GM03348 (cell line): ENCODE results near the gene C10orf90.
A peak's percentile ranks its signal among the peaks of the same experiment; 100 is the strongest.

Source experiments
- DNase-seq: peaks from one replicate; pipeline ENCODE4 v3.0.0; 2012; ENCODE audit warnings: low spot score

C10orf90 gene

DNA sequence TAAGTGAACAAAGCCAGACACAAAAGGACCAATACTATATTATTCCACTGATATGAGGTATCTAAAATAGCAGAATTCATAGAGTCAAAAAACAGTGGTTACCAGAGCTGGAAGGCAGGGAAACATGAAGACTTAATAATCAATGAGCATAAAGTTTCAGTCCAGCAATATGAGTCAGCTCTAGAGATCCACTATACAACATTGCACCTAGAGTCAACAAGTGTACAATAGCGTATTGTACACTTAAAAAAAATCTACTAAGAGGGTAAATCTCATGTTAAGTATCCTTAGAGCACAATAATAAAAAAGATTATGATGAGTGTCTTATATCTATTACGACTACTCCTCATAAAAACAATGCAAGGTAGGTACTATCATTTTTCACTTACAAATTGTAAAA lies 36.1 kb downstream of the C10orf90 start:
- DNase-seq, result no peak

DNA sequence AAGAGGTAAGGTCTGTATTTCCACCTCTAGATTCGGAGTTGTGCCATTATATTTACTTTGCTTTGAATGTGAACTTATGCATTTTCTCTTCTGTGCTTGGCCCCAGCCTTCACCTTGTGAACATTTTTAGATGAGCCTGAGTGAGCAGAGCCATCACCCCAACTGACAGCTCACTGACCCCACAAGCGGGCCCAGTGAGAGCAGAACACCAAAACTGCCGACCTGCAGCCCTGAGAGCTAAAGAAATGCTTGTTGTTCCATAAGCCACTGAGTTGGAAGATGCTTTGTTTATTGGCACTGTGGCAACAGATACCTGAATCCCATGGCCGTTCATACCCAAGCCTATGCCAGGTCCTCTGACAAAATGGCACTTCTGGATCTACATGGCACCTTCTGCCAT lies 37.8 kb downstream of the C10orf90 start:
- DNase-seq, result no peak

DNA sequence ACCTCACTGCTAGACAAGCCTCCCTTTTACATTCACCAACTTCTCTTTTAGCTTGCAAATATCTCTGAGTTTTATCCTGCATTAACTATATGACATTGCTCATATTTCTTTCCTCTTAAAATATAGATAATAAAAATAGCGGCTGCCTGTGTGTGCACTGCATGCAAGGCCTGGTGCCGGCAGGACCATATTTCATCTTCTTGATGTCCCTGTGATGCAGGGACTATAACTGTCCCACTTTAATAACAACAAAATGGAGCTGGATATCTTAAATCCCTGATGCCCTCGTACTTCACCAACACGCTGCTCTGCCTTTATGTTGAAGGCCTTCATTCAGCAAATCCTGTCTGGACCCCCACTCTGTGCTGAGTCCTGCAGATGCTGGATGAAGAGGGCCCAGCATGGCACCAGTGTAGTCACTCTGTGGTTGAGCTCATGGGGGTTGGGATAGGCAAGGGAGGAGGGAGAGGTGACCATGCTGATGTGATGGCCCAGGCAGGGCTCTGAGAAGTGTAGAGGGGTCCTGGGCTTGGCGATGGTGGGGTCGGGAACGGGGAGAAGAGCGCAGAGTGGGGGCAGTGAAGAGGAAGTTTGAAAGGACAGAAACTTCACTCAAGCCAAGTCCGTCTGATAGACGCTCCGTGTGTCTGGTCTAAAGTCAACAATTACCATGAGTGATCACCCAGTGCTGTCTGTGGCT lies 40.4 kb downstream of the C10orf90 start:
- DNase-seq, result no peak

DNA sequence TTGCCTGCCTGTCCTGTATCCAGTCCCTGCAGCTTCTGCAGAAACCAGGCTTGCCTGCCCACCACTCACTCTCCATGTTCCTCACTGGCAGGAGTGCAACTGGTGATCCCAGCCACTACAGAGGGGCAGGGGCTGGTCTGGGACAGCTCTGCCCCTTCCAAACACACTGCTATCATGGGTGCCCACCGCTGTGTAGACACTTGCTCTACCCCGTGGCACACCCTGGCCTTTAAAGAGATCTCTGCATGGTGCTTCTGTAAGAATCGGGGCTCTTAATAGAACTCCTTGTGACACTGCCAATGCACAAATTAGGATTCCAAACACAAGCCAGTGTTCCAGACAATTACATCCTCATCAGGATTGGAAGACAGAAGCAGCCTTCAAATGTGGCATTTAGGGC lies 41.7 kb downstream of the C10orf90 start:
- no peak for DNase-seq

DNA sequence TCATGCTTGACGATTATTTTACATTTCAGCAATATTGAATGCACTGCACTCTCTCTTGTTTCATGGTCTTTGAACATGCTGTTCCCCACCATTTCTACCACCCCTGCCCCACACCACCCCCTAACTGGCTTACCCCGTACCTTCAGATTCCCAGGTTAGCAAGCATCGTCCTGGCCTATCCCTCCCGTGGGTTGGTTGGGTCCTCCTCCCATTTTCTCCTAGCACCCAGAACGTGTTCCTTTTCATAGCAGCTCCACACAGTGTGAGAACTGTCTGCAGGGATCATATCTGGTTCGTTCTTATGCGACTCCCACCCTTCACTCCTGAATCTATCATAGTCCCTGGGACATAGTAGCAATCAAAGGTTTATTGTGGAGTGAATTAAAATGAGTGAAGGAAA lies 48.6 kb downstream of the C10orf90 start:
- no peak for DNase-seq

DNA sequence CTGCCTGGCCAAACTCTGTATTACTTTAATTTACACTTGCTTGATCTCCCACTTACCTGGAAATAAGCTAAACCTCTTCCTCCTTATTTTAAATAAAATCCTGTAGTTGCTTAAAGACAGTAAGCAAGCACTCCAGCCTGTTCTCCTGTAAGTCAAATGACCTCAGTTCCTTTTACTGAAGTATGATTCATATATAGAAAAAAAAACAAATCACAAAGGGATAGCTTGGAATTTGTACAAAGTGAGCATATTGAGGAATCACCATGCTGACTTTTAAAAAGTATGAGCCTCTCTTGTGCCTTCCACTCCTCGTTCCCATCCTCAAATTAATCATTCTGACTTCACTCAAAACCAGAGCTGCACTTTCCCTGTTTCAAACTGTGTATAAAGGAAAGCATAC lies 52.0 kb downstream of the C10orf90 start:
- DNase-seq, result no peak

DNA sequence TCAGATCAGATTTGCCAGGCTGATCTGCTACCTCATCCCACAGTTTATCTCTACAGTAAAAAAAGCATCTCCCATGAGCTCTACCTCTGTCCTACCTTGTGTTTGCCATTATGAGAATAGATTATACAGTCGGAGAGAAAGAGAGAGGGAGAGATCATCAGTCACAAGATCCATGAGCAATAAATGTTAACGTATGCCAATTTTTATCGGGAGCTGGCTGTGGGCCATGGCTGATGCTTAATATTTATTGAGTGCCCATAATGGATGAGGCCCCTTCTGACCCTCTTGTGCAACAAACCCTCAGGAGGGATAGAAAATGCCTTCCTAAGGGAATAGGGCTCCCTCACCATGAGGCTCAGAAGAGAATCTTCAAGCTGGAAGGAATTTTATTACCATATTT lies 52.8 kb downstream of the C10orf90 start:
- no peak for DNase-seq

DNA sequence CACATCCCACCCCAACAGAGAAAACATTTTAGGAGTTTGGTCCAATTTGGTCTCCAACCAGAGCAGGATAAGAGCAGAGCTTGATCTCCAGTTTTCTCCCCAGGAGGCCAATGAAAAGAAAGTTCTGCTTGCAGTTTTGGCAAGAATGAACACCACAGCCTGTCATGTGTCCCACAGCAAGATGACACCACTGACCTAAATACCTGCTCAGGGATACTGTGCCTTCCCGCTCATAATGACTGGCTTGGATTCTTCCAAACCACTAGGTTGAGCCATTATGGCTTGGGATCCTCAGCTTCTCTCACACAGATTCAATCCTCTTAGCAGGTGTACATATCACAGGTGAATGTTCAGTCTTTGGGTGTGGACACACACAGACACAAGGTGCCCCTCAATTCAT lies 53.3 kb downstream of the C10orf90 start:
- no peak for DNase-seq

DNA sequence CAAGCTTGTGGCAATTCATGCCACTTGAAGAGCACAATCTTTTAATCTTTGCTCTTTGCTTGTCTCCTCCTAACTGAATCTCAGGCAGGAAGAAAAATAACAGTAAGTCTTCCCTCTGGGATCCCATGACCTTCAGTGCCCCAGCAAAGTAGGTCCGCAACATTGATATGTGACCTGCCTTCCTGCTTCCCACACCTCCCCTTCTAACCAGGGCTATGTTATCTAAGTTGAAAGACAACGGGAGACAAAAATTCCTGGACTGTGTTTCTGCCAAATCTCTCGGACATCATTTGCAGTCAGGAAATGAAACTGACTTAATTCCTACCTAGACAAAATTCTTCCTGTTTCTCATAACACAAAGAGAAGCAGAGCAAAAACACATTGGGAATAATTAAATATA lies 53.8 kb downstream of the C10orf90 start:
- no peak for DNase-seq

DNA sequence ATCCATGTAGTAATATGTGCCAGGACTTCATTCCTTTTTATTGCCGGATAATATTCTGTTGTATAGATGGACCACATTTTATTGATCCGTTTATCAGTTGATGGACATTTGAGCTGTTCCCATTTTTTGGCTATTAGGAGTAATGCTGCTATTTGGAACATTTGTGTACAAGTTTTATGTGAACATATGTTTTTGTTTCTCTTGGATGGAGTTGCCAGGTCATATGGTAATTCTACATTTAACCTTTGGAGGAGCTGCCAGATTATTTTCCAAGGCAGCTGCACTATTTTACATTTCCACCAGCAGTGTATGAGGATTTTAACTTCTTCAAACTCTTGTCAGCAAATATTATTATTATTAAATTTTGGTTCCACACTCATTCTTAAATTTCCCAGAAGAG lies 59.2 kb downstream of the C10orf90 start:
- DNase-seq, result no peak

DNA sequence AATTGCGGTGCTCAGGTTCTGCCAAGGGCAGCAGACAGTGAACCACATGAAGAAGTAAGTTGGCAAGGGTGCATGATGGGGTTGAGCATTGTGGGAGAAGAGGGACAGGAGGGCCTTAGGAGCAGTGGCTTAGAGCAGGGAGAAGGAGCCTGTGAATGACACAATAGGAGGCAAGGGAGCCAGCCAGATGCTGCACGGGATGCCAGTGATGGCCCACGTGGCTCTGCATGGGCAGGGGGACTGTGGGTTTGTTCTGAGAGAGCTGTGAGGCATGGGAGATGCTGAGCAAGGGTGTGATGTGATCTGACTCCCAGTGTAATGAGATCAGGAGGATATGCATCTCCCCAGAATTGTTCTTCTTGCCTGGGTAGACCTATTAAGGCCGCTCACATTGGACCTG lies 60.9 kb downstream of the C10orf90 start:
- no peak for DNase-seq

DNA sequence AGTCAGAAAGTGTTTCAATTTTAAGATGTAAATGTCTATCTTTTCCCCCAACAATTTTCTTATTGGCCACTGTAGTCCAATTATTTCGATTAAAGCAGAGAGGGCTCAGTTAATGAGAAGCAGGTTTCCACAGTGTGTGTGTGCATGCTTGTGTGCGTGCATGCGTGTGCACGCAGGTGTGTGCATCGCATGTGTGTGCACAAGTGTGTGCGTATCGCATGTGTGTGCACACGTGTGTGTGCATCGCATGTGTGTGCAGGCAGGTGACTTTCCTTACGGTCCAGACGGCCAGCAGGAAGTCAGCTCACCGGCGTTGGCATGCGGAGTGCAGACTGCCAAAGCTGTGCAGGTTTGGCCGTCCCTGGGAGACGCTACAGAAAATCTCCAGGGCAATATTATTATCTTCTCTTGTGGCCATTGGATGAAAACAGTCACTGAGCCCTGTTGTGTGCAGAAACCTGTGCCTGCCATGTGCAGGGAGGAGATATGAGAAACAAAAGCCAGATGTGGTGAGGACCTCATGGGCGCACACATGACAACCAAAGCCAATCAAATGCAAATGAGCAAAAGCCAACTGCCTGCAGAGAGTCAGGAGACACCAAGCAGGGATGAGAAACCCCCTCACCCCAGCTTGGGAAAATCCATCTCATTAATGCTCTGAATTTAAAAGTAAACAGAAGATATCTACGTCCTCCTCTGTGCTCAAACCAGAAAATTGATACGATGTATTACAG lies 70.4 kb downstream of the C10orf90 start:
- no peak for DNase-seq

DNA sequence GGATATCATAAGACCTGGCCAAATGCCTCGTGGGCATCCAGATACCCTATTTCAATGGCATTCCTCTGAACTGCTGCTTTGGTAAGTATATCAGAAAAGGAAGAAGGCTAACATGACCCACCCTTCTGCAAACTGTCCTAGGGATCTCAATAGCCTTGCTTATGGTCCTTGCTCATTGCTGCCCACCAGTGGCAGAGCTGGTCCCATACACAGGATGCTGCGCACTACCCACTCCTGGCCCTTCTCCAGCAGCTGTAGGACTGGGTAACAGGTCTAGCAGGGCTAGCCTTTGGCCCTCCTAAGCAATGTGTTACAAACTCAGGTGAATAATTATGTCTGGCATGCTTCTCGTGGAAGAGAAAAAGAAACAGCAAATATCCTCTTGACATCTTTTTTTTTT lies 72.5 kb downstream of the C10orf90 start:
- peak; percentile 45 for DNase-seq

DNA sequence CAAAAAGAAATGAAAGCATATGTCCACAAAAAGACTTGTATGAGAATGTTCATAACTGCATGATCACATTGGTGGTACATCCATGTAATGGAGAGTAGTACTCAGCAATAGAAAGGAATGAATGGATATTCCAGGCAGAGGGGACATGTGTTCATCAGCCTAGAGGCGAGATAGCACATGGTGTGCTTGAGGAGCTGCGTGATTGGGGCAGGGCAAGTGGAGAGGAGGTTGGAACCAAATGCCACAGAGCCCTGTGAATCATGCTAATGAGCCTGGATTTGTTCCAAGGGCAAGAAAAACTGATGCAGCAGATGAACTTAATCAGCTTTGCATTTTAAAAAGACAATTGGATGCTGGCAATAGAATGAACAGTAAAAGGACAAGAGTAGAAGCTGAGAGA lies 73.3 kb downstream of the C10orf90 start:
- no peak for DNase-seq

DNA sequence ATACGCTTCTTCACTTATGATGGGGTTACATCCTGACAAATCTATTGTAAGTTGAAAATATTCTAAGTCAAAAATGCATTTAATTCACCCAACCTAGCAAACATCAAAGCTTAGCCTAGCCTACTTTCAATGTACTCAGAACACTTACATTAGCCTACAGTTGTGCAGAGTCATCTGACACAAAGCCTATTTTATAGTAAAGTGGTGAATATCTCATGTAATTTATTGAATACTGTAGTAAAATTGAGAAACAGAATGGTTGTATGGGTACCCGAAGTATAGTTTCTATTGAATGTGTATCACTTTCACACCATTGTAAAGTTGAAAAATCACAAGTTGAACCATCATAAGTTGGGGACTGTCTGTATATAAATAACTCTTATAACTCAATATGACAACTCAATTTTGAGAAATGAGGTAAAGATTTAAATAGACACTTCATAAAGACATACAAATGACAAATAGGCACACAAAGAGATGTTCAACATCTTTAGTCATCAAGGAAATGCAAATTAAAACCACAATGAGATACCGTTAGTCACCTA lies 73.9 kb downstream of the C10orf90 start:
- DNase-seq, result no peak

DNA sequence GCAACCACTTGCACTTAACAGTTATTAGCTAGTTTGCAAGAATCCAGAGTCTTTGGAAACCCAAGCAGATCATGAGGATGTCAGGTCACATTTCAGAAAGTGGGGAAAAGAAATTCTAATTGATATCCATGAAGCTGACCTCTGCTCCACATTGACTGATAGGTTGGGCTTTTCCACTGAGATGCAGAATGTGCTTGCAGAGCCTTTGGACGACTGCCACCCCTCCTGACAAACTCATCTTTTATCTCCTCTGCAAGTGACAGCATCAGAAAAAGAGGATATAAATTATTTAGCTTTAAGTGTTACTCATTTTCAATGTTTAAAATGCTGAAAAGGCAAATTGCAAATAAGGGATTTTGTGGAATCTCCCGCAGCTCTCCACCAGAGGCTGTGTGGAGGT lies 75.3 kb downstream of the C10orf90 start:
- DNase-seq, result no peak

DNA sequence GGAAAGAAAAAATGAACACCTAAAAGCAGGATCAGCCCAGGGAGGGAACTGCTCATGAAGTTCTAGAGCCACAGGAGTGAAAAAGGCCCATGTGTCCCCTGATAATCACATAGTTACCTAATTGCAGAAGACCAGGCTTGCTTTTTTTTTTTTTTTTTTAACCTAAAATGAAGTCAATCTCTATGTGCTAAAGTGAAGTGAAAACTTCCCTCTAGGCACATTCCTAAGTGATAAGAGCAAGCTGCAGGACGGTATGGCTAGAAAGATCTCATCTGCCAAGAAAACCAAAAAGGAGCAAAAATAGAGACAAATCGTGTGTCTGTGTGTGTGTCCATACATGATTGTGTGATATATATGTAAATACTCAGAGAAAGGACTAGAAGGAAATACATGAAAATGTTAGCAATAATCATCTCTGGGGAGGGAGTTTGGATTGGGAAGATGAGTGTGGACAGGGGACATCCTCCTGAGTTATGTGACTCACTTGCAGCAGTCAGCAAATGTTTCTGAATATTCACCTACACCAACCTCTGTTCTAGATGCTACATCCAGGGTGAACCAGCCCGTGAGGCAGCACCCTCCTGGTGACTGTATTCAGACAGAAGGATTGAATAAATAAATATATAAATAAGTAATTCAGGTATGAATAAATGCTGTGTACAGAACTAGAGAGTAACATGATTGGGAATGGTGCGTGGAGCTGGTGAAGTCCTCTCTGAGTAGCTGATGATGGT lies 76.4 kb downstream of the C10orf90 start:
- no peak for DNase-seq

DNA sequence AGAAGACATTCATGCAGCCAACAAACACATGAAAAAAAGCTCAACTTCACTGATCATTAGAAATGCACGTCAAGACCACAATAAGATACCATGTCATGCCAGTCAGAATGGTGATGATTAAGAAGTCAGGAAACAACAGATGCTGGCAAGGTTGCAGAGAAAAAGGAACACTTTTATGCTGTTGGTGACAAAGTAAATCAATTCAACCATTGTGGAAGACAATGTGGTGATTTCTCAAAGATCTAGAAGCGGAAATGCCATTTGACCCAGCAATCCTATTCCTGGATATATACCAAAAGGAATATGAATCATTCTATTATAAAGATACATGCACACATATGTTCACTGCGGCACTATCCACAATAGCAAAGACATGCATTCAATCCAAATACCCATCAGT lies 77.6 kb downstream of the C10orf90 start:
- no peak for DNase-seq

DNA sequence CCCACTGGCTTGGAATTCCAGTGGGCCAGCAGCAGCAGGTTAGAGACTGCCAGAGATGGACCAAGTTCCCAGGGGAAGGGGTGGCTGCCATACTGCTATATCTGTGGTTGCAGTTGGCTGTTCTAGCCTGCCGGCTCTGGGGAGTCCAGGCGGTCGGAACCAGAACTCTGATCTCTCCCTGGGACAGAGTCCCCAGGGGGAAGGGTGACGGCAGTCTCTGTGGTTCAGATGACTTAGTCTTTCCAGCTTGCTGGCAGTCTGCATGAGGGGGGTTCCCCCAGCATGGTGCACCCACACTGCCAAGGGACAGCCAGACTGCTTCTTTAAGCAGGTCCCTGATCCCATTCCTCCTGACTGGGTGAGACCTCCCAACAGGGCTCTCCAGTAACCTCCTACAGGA lies 82.5 kb downstream of the C10orf90 start:
- no peak for DNase-seq

DNA sequence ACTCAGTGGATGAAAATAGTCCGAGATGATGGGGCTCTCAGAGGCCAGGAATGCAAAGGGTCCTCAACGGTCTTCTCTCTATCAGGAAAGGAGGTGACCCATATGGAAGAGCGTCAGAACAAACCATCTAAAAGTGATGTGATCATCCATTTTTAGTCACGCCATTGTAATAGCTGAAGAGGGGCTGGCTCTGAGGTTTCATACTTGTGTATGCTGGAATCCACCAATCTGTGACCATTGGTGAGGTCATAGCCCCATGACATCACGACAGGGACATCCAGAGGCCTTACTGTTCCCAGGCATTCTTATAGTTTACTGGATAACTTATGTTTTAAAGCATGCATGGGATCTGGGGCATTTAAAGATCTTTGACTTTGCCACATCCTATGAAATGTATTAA lies 83.6 kb downstream of the C10orf90 start:
- DNase-seq, result no peak

DNA sequence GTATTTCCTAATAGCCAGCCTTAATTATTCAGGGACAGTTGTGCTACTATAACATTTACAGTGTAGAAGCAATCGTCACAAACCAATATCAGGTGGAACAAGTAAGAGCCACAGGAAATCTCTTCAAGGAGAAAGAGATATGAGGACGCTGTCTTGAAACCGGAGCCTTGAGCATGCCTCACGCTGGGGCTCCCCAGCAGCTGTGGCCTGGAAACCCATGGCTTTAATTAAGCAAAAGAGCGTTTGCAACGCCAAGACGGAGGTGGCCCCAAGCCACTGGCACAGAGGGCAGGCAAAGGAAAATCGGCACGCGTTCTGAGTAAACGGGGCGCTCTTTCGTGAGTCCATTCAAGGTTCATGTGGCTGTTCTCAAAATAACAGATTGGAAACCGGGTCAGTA lies 84.4 kb downstream of the C10orf90 start:
- no peak for DNase-seq

DNA sequence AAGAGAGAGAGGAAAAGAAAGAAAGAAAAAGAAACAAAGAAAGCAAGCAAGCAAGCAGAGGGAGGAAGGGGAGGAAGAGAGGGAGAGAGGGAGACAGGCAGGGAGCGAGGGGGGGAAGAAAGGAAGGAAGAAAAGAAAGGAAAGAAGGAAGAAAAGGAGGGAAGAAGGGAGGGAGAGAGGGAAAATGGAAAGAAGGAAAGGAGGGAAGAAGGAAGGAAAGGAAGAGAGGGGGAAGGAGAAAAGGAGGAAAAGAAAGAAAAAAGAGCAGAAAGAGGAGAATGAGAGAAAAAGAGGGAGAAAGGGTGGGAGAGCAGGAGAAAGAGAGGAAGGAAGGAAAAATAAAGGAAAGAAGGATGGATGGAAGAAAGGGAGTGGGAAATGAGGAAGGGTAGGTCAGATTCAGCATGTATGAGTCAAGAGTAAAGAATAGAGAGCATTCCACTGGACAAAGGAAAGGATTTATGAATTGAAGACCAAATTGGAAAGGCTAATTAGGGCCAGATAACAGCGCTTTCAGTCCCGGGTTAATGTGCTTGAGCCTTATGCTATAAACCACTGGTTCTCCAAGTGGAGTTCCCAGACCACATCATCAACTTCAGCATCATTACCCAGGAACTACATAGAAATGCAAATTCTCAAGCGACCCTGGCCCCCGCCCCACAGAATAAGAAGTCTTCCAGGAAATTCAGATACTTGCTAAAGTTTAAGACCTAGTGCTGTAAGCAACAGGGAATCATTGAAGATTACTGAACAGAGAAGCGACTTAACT lies 85.1 kb downstream of the C10orf90 start:
- no peak for DNase-seq
